MCF 10A (cell line): ENCODE data around the gene EPB42. TPM values are rescaled to one million over a fixed set of nuclear protein-coding genes. Genes with fewer than 3 reads are reported as not detected.

Experiments used
- BruUV-seq: library from RNA; stranded (reverse); fragments of 400-500 nt; replicated peaks from 2 replicates; lab custom pipeline; 2021; lab: Mats Ljungman, UMichigan
- CTCF ChIA-PET: fragments of 300-600 bp; sonication (Branson Sonifier 250); formaldehyde crosslinking; extraction: SDS; loops from one replicate; lab custom pipeline; 2021; ENCODE audit warnings: antibody characterized with exemption, inconsistent platforms; lab: Yijun Ruan, JAX
- POLR2A ChIA-PET: fragments of 300-600, 350-650 bp; sonication (Branson Sonifier 250); formaldehyde crosslinking; extraction: SDS; loops from one replicate; lab custom pipeline; 2020; ENCODE audit warnings: antibody characterized with exemption, inconsistent platforms; lab: Yijun Ruan, JAX
- DNase-seq: peaks from one replicate; pipeline ENCODE4 v3.0.0-alpha.2; 2018; ENCODE audit not compliant: unreplicated experiment
- H3K27ac Mint-ChIP-seq: one replicate; pipeline ENCODE4 v1.8.0; 2022; ENCODE audit warnings: mild to moderate bottlenecking, low read depth, mixed read lengths; ENCODE audit not compliant: unreplicated experiment
- H3K27me3 Mint-ChIP-seq: one replicate; pipeline ENCODE4 v1.8.0; 2022; ENCODE audit warnings: mixed read lengths; ENCODE audit not compliant: insufficient read depth, unreplicated experiment
- H3K36me3 Mint-ChIP-seq: one replicate; pipeline ENCODE4 v1.8.0; 2022; ENCODE audit warnings: mild to moderate bottlenecking, moderate library complexity, mixed read lengths; ENCODE audit not compliant: insufficient read depth, unreplicated experiment
- H3K4me1 Mint-ChIP-seq: one replicate; pipeline ENCODE4 v1.8.0; 2022; ENCODE audit warnings: mixed read lengths; ENCODE audit not compliant: insufficient read depth, unreplicated experiment
- H3K4me3 Mint-ChIP-seq: one replicate; pipeline ENCODE4 v1.8.0; 2022; ENCODE audit warnings: mild to moderate bottlenecking, moderate library complexity, mixed read lengths; ENCODE audit not compliant: unreplicated experiment
- H3K9me3 Mint-ChIP-seq: one replicate; pipeline ENCODE4 v1.8.0; 2022; ENCODE audit warnings: mixed read lengths; ENCODE audit not compliant: unreplicated experiment
- CTCF ChIP-seq: fragments of 200-600 bp; IDR thresholded peaks from one replicate; pipeline ENCODE4 v1.8.0; 2022; ENCODE audit warnings: antibody characterized with exemption, mild to moderate bottlenecking; ENCODE audit not compliant: unreplicated experiment
- intact Hi-C: fragments of 100-400 bp; cut with micrococcal nuclease; formaldehyde crosslinking; loops from 2 replicates; pipeline ENCODE4 v1.14.1; 2022
- total RNA-seq: library from RNA; stranded (reverse); gene quantifications from 2 replicates; pipeline ENCODE4 v1.2.3, GENCODE V29; 2022

The EPB42 gene
- total RNA-seq, 1 experiment from 2014 or later = not detected

- ChIA-PET CTCF (interaction anchor here (0.6 to 4.6 kb wide), 4 partner anchors 14 to 42 kb away, joined by 3 to 41 read pairs (median 20); no protein-coding TSS in a partner anchor), POLR2A (interaction anchor here (0.7 to 2.2 kb wide), 10 partner anchors 13 to 82 kb away, joined by 3 to 7 read pairs (median 4); partner anchors contain the start of gene CCNDBP1)
- BruUV-seq = no TSS peak
- Mint-ChIP-seq H3K36me3 (no peaks in the 10 kb centered on the region), H3K4me1 (peaks cover 16% of the 10 kb centered on the region), H3K27ac (no peak overlapping the region), H3K9me3 (no peaks in the 10 kb centered on the region), H3K27me3 (peaks cover 32% of the 10 kb centered on the region), H3K4me3 (no peak overlapping the region)
- intact Hi-C loops = no loop called here
- no peak for DNase-seq
- TF ChIP-seq CTCF = no peak
Measured at GRCh38 chr15:43267439-43267838, 46.6 kb upstream of the EPB42 start.

- intact Hi-C loops = no loop called here
- peak; percentile 84 for DNase-seq
- no peak for TF ChIP-seq CTCF
- ChIA-PET POLR2A (interaction anchor here (0.6 to 2.2 kb wide), 8 partner anchors 16 to 141 kb away, joined by 3 to 7 read pairs (median 4); no protein-coding TSS in a partner anchor), CTCF (interaction anchor here (0.6 to 4.6 kb wide), 5 partner anchors 15 to 63 kb away, joined by 4 to 41 read pairs (median 4); no protein-coding TSS in a partner anchor)
- Mint-ChIP-seq H3K27me3 (peaks cover 32% of the 10 kb centered on the region), H3K36me3 (no peaks in the 10 kb centered on the region), H3K4me1 (peaks cover 16% of the 10 kb centered on the region), H3K4me3 (no peak within 1 kb of the TSS), H3K9me3 (no peaks in the 10 kb centered on the region), H3K27ac (peak within 1 kb of the TSS; percentile 13)
- no TSS peak for BruUV-seq
Measured at GRCh38 chr15:43266834-43267233, 46.0 kb upstream of the EPB42 start, which contains the start of gene TGM5. Gene TGM5, minus strand, starts transcription at chr15:43266928. Its CDS starts 79 bp downstream, at chr15:43266849.

- BruUV-seq = no TSS peak
Measured at GRCh38 chr15:43266386-43266785, 45.6 kb upstream of the EPB42 start.

More at GRCh38 chr15:43266386-43266785, 45.6 kb upstream of the EPB42 start:
- POLR2A ChIA-PET = interaction anchor here (0.6 to 2.2 kb wide), 7 partner anchors 15 to 141 kb away, joined by 3 to 7 read pairs (median 5); no protein-coding TSS in a partner anchor
- Mint-ChIP-seq H3K36me3 (no peaks in the 10 kb centered on the region), H3K4me1 (peaks cover 16% of the 10 kb centered on the region), H3K4me3 (no peak overlapping the region), H3K27me3 (peaks cover 36% of the 10 kb centered on the region), H3K9me3 (no peaks in the 10 kb centered on the region), H3K27ac (peak overlapping the region; percentile 13)
- DNase-seq = no peak
- intact Hi-C loops = no loop called here
- TF ChIP-seq CTCF = no peak
- CTCF ChIA-PET = interaction anchor here (0.6 to 4.6 kb wide), 4 partner anchors 19 to 63 kb away, joined by 4 to 41 read pairs (median 20); no protein-coding TSS in a partner anchor
